Activated T-cell treated with anti-CD3 and anti-CD28 coated beads, Interleukin-2, amount 50 U/mL, for 24 hours (primary cell): ENCODE measurements around the gene RHBDD1.
A peak's percentile ranks its signal among the peaks of the same experiment; 100 is the strongest.

Source experiments
- DNase-seq: peaks from one replicate; pipeline ENCODE4 v3.0.0-alpha.2; 2020
- H3K27ac Mint-ChIP-seq: 2 replicates; pipeline ENCODE4 v1.8.0; 2020; ENCODE audit warnings: mild to moderate bottlenecking, mixed read lengths
- H3K27me3 Mint-ChIP-seq: 2 replicates; pipeline ENCODE4 v1.8.0; 2020; ENCODE audit warnings: mixed read lengths
- H3K36me3 Mint-ChIP-seq: 2 replicates; pipeline ENCODE4 v1.8.0; 2020; ENCODE audit warnings: low read depth, mixed read lengths
- H3K4me1 Mint-ChIP-seq: 2 replicates; pipeline ENCODE4 v1.8.0; 2020; ENCODE audit warnings: low read depth, mixed read lengths
- H3K4me3 Mint-ChIP-seq: 2 replicates; pipeline ENCODE4 v1.8.0; 2020; ENCODE audit warnings: mild to moderate bottlenecking, moderate library complexity, mixed read lengths
- H3K9me3 Mint-ChIP-seq: 2 replicates; pipeline ENCODE4 v1.8.0; 2020; ENCODE audit warnings: mixed read lengths

The RHBDD1 gene

DNA sequence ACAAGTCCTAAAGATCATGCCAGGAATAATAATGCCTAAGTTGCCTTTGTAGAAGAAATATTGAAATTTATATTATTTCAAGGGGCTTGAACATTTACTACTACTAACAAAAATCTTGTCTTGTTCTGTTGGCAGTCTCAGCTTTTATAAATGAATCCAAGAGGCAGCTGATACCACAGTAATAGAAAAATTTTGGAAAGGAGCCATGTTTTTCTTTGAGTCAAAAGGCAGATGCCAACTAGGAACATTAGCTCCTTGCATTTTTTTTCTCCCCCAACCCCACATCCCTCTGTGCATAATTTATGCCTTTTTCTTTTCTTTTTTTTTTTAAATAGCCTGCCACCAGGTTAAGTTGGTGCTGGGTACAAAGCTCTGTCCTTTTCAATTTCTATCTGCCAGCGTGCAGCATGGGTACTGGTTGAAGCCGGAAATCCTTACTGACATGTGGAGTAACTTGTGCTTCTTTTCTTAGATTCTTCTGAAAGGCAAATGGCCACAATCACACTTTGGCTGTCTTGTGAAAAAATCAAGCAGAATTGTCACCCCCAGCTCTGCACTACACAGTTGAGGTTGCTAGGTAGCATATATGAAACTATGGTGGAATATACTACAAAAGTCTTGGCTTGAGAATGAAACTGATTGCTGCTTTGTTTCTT is 98.8 kb downstream of the RHBDD1 start:
- H3K27me3 Mint-ChIP-seq, result no peaks in the 10 kb centered on the region
- H3K36me3 Mint-ChIP-seq, result peaks cover 45% of the 10 kb centered on the region
- DNase-seq, result no peak
- H3K4me1 Mint-ChIP-seq, result no peaks in the 10 kb centered on the region
- H3K4me3 Mint-ChIP-seq, result no peak overlapping the region
- no peak overlapping the region for H3K27ac Mint-ChIP-seq
- H3K9me3 Mint-ChIP-seq, result no peaks in the 10 kb centered on the region

DNA sequence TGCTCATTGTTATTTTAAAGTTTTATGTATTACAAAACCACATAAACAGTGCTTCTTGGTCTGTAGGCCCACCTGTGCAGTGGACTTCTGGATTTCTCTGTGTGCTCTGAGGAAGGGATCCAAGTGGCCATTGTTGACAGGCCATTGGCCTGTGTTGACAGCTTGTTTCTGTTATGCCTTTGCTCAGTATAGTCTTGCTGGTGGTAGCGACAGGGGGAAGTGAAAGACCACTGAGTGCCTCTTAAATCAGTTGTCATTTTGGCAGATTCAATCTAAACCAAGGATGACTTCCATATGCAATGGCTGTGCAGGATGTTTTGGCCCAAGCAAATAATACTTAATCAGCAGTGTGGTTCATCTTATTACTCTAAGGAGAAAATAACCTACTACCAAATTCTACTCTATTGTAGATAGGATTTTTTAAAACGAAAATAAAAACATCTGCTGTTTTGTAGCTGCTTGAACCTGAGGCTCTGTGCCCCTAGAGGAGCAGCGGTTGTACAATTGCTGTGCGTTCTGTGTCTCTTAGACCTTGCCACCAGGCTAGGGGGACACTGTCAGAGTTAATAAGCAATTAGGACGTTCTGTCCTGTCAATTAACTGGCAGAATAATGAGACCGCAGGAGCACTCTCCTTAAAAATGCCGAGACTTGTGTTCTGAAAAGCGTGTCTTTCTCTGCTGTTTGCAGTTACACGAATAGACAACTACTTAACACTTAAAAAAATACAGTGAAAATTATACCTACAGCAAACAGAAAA is 108.2 kb downstream of the RHBDD1 start:
- peaks cover 20% of the 10 kb centered on the region for H3K9me3 Mint-ChIP-seq
- no peak overlapping the region for H3K4me3 Mint-ChIP-seq
- peaks cover 48% of the 10 kb centered on the region for H3K36me3 Mint-ChIP-seq
- no peak overlapping the region for H3K27ac Mint-ChIP-seq
- H3K27me3 Mint-ChIP-seq, result no peaks in the 10 kb centered on the region
- H3K4me1 Mint-ChIP-seq, result peaks cover 2% of the 10 kb centered on the region
- no peak for DNase-seq

DNA sequence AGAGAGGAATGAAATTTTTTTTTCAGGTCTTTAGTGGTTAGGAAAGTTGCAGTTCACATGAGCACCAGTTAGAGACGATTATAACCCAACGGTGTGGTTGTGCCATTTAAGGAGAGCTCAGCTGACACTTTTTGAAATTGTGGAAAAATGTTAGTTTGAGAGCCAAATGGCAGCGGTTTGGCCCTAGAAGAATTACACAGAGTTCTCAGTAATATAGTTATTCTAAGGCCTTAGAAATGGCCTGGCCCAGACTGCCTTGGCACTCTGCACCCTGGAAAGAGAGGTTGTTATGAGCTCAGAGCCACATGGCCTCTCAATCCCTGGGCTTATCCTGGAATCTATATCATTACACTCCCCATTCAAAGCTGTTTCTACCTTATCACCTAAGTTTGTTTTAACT is 117.4 kb downstream of the RHBDD1 start:
- H3K4me1 Mint-ChIP-seq, result peaks cover 24% of the 10 kb centered on the region
- peaks cover 8% of the 10 kb centered on the region for H3K9me3 Mint-ChIP-seq
- no peaks in the 10 kb centered on the region for H3K27me3 Mint-ChIP-seq
- H3K36me3 Mint-ChIP-seq, result peaks cover 63% of the 10 kb centered on the region
- no peak overlapping the region for H3K27ac Mint-ChIP-seq
- no peak for DNase-seq
- no peak overlapping the region for H3K4me3 Mint-ChIP-seq

DNA sequence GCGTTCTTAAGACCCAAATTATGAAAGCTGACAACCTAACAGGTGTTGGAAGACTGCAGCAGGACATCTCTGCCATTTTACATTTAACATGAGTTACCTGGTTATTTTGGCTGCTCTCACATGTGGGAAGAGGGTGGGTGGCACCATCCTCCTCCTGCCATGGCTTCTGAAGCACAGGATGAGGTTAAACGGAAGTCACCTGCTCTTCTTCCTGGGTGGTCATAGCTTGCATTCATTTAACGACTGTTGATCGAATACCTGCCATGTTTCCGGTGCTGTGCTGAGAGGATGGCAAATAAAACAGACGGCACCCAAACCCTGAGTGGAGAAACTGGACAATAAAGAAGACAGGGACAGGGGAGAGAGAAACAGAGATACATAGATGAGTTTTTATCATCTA is 118.0 kb downstream of the RHBDD1 start:
- peaks cover 62% of the 10 kb centered on the region for H3K36me3 Mint-ChIP-seq
- no peak for DNase-seq
- peaks cover 24% of the 10 kb centered on the region for H3K4me1 Mint-ChIP-seq
- no peaks in the 10 kb centered on the region for H3K27me3 Mint-ChIP-seq
- peaks cover 9% of the 10 kb centered on the region for H3K9me3 Mint-ChIP-seq
- H3K27ac Mint-ChIP-seq, result no peak overlapping the region
- no peak overlapping the region for H3K4me3 Mint-ChIP-seq

DNA sequence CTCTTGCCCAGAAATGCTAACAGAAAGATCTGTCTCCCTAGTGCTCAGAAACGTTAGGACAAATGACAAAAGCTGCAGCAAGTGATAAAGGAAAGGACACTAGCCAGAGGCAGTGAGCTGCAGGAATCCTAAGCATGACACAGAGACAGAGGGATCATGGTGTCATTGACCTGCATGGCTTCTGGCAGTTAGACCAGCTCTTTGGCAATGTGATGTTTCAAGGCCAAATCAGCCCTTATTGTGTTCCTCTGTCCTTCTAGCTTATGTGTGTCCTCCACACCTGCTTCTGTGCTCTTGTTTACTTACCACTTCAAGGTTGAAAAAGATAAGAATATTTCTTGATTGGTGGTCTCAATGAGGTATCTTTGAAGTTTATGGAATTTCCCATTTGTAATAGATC is 120.8 kb downstream of the RHBDD1 start:
- DNase-seq, result no peak
- peaks cover 9% of the 10 kb centered on the region for H3K9me3 Mint-ChIP-seq
- H3K27ac Mint-ChIP-seq, result no peak overlapping the region
- H3K4me3 Mint-ChIP-seq, result no peak overlapping the region
- peaks cover 13% of the 10 kb centered on the region for H3K4me1 Mint-ChIP-seq
- no peaks in the 10 kb centered on the region for H3K27me3 Mint-ChIP-seq
- peaks cover 56% of the 10 kb centered on the region for H3K36me3 Mint-ChIP-seq

DNA sequence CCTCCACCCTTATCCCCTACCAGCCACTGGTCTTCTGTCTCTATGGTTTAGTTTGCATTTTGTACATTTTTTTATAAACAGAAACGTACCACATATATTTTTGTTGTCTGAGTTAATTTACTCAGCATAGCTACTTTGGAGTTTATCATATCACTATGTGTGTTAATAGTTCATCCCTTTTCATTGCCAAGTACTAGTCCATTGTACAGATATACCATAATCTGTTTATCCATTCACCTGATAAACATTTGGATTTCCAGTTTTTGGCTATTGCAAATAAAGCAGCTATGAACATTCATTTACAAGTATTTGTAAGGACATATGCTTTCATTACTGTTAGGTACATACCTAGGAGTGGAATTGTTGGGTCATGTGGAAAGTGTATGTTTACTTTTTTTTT is 123.6 kb downstream of the RHBDD1 start:
- Mint-ChIP-seq H3K27ac (no peak overlapping the region), H3K27me3 (no peaks in the 10 kb centered on the region), H3K36me3 (peaks cover 53% of the 10 kb centered on the region), H3K9me3 (peaks cover 9% of the 10 kb centered on the region), H3K4me3 (no peak overlapping the region), H3K4me1 (no peaks in the 10 kb centered on the region)
- no peak for DNase-seq

DNA sequence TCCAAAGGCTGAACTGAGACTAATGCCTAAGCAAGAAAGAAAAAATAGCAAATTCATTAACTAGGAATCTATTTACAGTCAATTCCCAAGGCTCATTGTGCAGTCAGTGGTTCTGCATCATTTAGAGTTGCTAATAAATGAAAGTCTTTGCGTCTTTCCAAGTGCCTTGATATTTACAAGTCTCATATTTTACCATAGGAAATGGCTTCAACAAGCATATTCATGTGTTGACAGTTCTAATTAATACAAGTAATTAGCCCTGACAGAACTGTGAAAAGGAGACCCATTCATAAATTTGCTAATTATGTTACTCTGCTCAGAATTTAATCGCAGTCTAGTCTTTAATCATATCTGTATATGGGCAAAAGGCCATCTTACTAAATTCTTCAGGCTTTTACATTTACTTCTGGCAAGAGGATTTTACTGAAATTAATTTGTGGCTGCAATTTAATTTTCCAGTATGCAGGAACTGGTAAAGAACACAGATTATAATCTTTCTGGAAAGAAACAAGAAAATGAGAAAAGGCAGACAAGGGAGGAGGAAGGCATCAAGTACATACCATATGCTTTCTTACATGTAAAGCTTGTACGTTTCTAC is 126.4 kb downstream of the RHBDD1 start:
- DNase-seq, result no peak
- Mint-ChIP-seq H3K4me3 (no peak overlapping the region), H3K27me3 (no peaks in the 10 kb centered on the region), H3K27ac (no peak overlapping the region), H3K36me3 (peaks cover 31% of the 10 kb centered on the region), H3K4me1 (no peaks in the 10 kb centered on the region), H3K9me3 (peaks cover 8% of the 10 kb centered on the region)

DNA sequence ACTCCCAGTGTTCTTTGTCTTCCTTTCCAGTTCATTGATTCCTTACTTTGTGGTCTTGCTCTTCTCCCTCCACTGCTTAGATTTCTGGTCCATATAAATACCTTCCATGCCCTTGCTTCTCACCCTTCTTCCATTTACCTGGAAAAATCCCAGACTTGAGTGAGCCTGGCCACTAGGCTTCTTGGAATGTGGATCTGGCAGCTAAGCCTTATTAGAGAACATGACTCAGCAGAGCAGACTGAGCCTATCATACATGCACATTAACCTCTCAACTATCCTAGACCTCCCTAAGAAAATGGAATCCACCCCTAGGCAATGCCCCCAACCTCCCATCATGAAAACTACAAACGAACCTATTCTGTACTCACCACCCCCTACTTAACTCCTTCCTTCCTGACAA is 127.7 kb downstream of the RHBDD1 start:
- H3K4me3 Mint-ChIP-seq, result no peak overlapping the region
- H3K27ac Mint-ChIP-seq, result no peak overlapping the region
- H3K36me3 Mint-ChIP-seq, result peaks cover 25% of the 10 kb centered on the region
- peaks cover 3% of the 10 kb centered on the region for H3K9me3 Mint-ChIP-seq
- no peak for DNase-seq
- H3K27me3 Mint-ChIP-seq, result no peaks in the 10 kb centered on the region
- H3K4me1 Mint-ChIP-seq, result no peaks in the 10 kb centered on the region

DNA sequence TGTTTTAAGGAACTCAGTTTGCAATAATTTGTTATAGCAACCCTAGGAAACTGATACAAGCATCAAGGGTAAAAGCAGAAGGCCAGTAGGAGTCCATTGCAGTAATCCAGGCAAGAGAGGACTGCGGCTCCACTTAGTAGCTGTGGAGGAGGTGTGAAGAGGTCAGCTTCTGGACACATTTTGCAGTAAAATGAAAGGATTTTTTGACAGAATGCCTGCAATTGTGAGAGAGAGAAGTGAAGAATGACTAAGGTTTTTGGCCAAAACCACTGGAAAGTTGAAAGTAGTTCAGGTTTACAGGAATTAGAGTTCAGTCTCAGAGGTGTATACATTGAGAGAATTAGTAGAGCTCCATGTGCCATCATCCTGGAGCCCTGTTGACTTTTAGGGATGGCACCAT is 129.5 kb downstream of the RHBDD1 start:
- DNase-seq, result no peak
- H3K9me3 Mint-ChIP-seq, result peaks cover 2% of the 10 kb centered on the region

DNA sequence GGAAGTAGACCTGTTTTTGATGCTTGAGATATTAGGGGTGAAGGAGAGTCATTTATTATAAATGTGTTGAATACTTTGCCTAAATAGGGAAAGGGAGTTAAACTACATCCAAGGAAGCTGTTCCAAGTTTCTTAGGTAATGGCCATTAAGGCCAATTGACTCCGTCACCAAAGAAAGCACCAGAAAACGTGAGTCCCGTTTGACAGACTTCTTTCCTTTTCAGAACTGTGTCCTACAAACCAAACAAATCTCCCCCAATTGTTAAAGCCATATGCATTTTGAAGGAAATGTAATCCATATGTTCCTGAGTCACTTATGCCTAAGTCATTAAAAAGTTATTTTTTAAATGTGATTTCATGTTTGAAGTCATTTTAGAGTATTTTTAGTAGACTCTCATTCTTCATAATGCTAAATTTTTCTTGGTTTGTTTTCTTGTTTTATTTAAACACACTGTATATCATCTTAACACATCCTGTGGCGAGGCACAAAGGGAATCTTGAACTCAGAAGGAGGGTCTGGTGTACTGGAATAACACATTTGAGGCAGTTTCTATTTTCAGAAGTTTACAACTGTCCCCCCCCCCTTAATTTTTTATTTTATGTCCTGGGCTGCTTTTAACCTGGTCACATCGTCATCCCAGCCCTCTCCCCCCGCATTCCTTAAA is 133.7 kb downstream of the RHBDD1 start:
- H3K27me3 Mint-ChIP-seq, result no peaks in the 10 kb centered on the region
- no peak overlapping the region for H3K4me3 Mint-ChIP-seq
- no peak for DNase-seq
- H3K9me3 Mint-ChIP-seq, result peaks cover 2% of the 10 kb centered on the region
- H3K36me3 Mint-ChIP-seq, result peaks cover 28% of the 10 kb centered on the region
- H3K27ac Mint-ChIP-seq, result no peak overlapping the region
- H3K4me1 Mint-ChIP-seq, result peaks cover 34% of the 10 kb centered on the region

More for the DNA sequence above, 129.5 kb downstream of the RHBDD1 start:
- Mint-ChIP-seq H3K4me3 (no peak overlapping the region), H3K4me1 (peaks cover 9% of the 10 kb centered on the region), H3K27me3 (no peaks in the 10 kb centered on the region), H3K36me3 (peaks cover 18% of the 10 kb centered on the region), H3K27ac (no peak overlapping the region)

DNA sequence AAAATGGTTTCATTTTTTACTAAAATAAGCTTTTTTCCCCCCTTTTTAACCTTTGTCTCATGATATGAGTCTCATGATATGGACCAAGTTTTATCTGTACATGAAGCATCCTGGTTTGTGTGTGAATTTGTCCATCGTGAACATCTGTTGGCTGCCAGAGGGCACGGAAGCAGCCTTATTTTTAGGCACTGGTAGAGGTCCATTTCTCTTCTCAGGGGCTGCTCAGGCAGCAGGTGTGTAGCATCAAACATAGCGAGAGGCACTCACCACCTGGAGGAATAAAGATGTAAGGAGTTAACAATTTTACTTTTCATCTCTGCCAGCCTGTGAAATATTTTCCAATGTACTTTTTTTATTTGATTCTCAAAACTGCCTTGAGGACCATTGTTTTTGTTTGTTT is 134.5 kb downstream of the RHBDD1 start:
- no peaks in the 10 kb centered on the region for H3K27me3 Mint-ChIP-seq
- peaks cover 34% of the 10 kb centered on the region for H3K36me3 Mint-ChIP-seq
- peak overlapping the region; percentile 19 for H3K27ac Mint-ChIP-seq
- no peak for DNase-seq
- peak overlapping the region; percentile 33 for H3K4me3 Mint-ChIP-seq
- peaks cover 2% of the 10 kb centered on the region for H3K9me3 Mint-ChIP-seq
- peaks cover 34% of the 10 kb centered on the region for H3K4me1 Mint-ChIP-seq

DNA sequence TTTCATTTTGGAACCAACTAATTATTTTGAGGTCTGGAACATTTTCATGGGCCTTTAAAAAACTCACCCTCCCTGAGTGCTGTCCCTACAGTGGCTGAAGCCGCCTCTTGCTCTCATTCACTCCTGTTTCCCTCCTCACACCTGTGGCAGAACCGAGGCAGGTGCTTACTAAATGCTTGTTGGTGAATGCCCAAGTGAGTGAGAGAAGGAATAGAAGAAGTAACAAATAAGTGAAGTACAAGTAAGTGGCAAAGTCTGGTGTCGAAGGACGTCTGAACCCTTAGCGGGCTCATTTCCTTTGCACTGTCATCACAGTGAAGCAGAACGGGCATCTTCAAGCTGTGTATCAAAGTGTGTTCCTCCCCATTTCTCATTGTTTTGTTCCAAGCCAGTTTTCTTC is 135.2 kb downstream of the RHBDD1 start:
- DNase-seq, result no peak
- Mint-ChIP-seq H3K27ac (peak overlapping the region; percentile 50), H3K9me3 (peaks cover 2% of the 10 kb centered on the region), H3K4me1 (peaks cover 34% of the 10 kb centered on the region), H3K36me3 (peaks cover 37% of the 10 kb centered on the region), H3K27me3 (no peaks in the 10 kb centered on the region), H3K4me3 (peak overlapping the region; percentile 41)

DNA sequence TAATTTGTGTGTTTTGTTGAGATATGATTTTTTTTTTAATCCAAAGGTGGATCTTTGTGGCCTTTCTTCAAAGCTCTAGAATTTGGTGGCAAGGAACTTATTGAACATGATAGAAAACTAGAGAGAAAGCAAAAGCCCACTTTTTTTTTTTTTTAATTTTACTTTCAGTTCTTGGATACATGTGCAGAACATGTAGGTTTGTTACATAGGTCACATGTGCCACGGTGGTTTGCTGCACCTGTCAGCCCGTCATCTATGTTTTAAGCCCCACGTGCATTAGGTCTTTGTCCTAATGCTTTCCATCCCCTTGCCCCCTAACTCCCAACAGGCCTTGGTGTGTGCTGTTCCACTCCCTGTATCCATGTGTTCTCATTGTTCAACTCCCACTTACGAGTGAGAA is 135.9 kb downstream of the RHBDD1 start:
- Mint-ChIP-seq H3K4me1 (peaks cover 34% of the 10 kb centered on the region), H3K36me3 (peaks cover 37% of the 10 kb centered on the region), H3K27ac (peak overlapping the region; percentile 50), H3K27me3 (no peaks in the 10 kb centered on the region), H3K4me3 (peak overlapping the region; percentile 6), H3K9me3 (no peaks in the 10 kb centered on the region)
- DNase-seq, result no peak

DNA sequence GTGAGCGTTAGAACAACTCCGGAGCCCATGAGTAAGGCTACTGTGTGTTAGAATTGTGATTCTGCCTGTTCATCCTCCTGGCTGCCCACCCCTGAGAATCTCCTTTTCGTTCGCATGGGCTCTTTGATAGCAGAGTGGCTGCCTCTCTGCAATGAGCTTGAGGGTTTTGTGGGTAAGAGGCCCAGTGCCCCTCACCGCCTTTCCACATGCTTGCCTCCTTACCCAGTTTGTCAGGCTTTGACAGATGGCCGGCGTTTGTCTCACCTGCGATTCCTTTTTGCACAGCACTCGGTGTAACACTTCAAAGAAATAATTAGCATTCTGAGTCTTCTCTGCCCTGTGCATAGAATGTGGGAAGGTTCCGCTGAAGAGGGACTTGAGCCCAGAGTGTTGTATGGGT is 138.0 kb downstream of the RHBDD1 start:
- peaks cover 43% of the 10 kb centered on the region for H3K4me1 Mint-ChIP-seq
- H3K27ac Mint-ChIP-seq, result no peak overlapping the region
- H3K36me3 Mint-ChIP-seq, result peaks cover 39% of the 10 kb centered on the region
- no peaks in the 10 kb centered on the region for H3K9me3 Mint-ChIP-seq
- DNase-seq, result no peak
- H3K27me3 Mint-ChIP-seq, result no peaks in the 10 kb centered on the region
- no peak overlapping the region for H3K4me3 Mint-ChIP-seq

DNA sequence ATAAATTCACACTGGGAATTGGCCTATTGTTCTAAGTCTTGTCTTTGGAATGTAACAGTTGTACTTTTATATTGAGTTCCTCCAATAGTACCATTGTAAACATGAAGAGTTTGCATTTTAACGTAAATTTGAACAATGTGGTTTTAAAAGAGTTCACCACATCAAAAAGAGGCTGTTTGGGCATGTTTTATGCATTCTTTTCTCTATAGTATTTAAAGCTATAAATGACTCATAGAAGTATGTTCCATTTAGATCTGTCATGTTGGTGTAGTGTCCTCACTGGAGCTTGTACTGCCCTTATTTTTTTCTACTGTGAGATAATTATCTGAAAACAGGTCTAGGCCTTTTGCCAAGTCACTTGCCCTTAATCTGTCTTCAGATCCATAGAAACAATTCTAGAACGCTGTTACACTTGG is 141.9 kb downstream of the RHBDD1 start:
- H3K27ac Mint-ChIP-seq, result no peak overlapping the region
- no peaks in the 10 kb centered on the region for H3K9me3 Mint-ChIP-seq
- H3K4me3 Mint-ChIP-seq, result no peak overlapping the region
- DNase-seq, result no peak
- H3K27me3 Mint-ChIP-seq, result no peaks in the 10 kb centered on the region
- H3K36me3 Mint-ChIP-seq, result peaks cover 30% of the 10 kb centered on the region
- H3K4me1 Mint-ChIP-seq, result peaks cover 18% of the 10 kb centered on the region
